ENCODE measurements around the gene ENC1. TPM values are rescaled to one million over a fixed set of nuclear protein-coding genes. Genes with fewer than 3 reads are reported as not detected.

ENC1 gene
- total and polyA plus RNA-seq, 2 experiments from 2014 or later: 14.6 to 15.3 TPM

- H3K79me2 ChIP-seq (ENCODE audit: insufficient read depth): no peaks in the 10 kb centered on the region
- H3K9ac ChIP-seq: no peak overlapping the region
- no peak overlapping the region for H3K4me2 ChIP-seq (ENCODE audit: unreplicated experiment)
- 0 out of 2 replicates have a peak, but pooled peaks cover 7% of the 10 kb centered on the region for H3K4me1 ChIP-seq (ENCODE audit: insufficient read depth)
- H3K4me3 ChIP-seq: no peak overlapping the region
- TF ChIP-seq EZH2 (IDR thresholded peaks at IDR 0.05; ENCODE audit: insufficient read depth, poor library complexity, severe bottlenecking) (no peak), EZH2phosphoT487 (IDR thresholded peaks at IDR 0.05; ENCODE audit: insufficient read depth, low read depth) (no peak)
- no peaks in the 10 kb centered on the region for H3K36me3 ChIP-seq (ENCODE audit: low read depth)
- H3K9me2 ChIP-seq (ENCODE audit: insufficient read depth): no peaks in the 10 kb centered on the region
- no peaks in the 10 kb centered on the region for H3K27me3 ChIP-seq (replicated peaks; ENCODE audit: insufficient read depth)
- no peaks in the 10 kb centered on the region for H4K20me1 ChIP-seq (ENCODE audit: insufficient read depth)
- 55 to 68% methylated on average over 4 of the region's 4 CpGs for WGBS, 2 experiments (ENCODE audit: low coverage in 1 of 2, low lambda C conversion rate in 2 of 2, missing lambda C conversion rate in 2 of 2)
- DNase-seq: peak; percentile 48
- in situ Hi-C loops (cut with MboI): loop anchor here (10.0 to 25.0 kb wide), 2 partner anchors 247 to 1080 kb away; no protein-coding TSS in a partner anchor
- no peaks in the 10 kb centered on the region for H3F3A ChIP-seq (ENCODE audit: insufficient read depth)
- H2AFZ ChIP-seq: no peak overlapping the region
- no peaks in the 10 kb centered on the region for H3K9me3 ChIP-seq (ENCODE audit: low read depth)
- no peak overlapping the region for H3K27ac ChIP-seq
Observed at GRCh38 chr5:74667396-74667795, 26.9 kb upstream of the ENC1 start.

DNA sequence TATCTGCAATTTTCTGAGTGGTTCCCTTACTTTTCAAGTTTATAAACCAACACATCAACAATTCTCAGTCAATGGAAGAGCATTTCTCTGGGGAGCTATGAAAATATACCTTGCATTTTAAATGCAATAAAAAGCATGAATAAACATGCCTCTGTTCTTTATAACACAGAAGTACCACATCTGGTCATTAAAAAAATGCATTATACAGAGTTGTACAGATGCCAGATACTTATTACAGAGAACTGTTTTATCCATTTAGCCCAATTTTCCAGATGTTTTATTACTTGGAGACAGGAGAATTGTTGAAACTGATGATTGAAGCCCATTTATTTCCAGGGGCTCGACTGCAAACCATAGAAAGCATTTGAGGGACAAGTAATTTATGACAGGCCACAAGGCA, 25.3 kb upstream of the ENC1 start:
- H3K36me3 ChIP-seq (ENCODE audit: low read depth): no peaks in the 10 kb centered on the region
- WGBS, 2 experiments (ENCODE audit: low coverage in 1 of 2, low lambda C conversion rate in 2 of 2, missing lambda C conversion rate in 2 of 2): 6 to 19% methylated on average over 1 of the region's 1 CpG
- no peaks in the 10 kb centered on the region for H3K27me3 ChIP-seq (replicated peaks; ENCODE audit: insufficient read depth)
- H3K79me2 ChIP-seq (ENCODE audit: insufficient read depth): no peaks in the 10 kb centered on the region
- TF ChIP-seq EZH2phosphoT487 (IDR thresholded peaks at IDR 0.05; ENCODE audit: insufficient read depth, low read depth): no peak
- H3K9me2 ChIP-seq (ENCODE audit: insufficient read depth): no peaks in the 10 kb centered on the region
- H3K4me1 ChIP-seq (ENCODE audit: insufficient read depth): 0 out of 2 replicates have a peak, but pooled peaks cover 7% of the 10 kb centered on the region
- H3K9ac ChIP-seq: no peak overlapping the region
- H3K9me3 ChIP-seq (ENCODE audit: low read depth): no peaks in the 10 kb centered on the region
- no peak overlapping the region for H3K4me3 ChIP-seq
- DNase-seq: no peak
- no peaks in the 10 kb centered on the region for H3F3A ChIP-seq (ENCODE audit: insufficient read depth)
- in situ Hi-C loops (cut with MboI): loop anchor here (10.0 to 25.0 kb wide), 2 partner anchors 249 to 1079 kb away; no protein-coding TSS in a partner anchor
- no peak overlapping the region for H3K4me2 ChIP-seq (ENCODE audit: unreplicated experiment)
- no peak overlapping the region for H2AFZ ChIP-seq
- no peaks in the 10 kb centered on the region for H4K20me1 ChIP-seq (ENCODE audit: insufficient read depth)
- no peak overlapping the region for H3K27ac ChIP-seq

GRCh38 chr5:74665273-74665672, 24.7 kb upstream of the ENC1 start:
- no peaks in the 10 kb centered on the region for H3K9me3 ChIP-seq (ENCODE audit: low read depth)
- no peak overlapping the region for H3K4me3 ChIP-seq
- no peaks in the 10 kb centered on the region for H3K36me3 ChIP-seq (ENCODE audit: low read depth)
- no peaks in the 10 kb centered on the region for H3K79me2 ChIP-seq (ENCODE audit: insufficient read depth)
- H3K9me2 ChIP-seq (ENCODE audit: insufficient read depth): no peaks in the 10 kb centered on the region
- TF ChIP-seq EZH2 (IDR thresholded peaks at IDR 0.05; ENCODE audit: insufficient read depth, poor library complexity, severe bottlenecking) (no peak), EZH2phosphoT487 (IDR thresholded peaks at IDR 0.05; ENCODE audit: insufficient read depth, low read depth) (no peak)
- no peak overlapping the region for H2AFZ ChIP-seq
- no peak overlapping the region for H3K9ac ChIP-seq
- DNase-seq: no peak
- WGBS, 2 experiments (ENCODE audit: low coverage in 1 of 2, low lambda C conversion rate in 2 of 2, missing lambda C conversion rate in 2 of 2): 6 to 9% methylated on average over 2 of the region's 2 CpGs
- no peak overlapping the region for H3K27ac ChIP-seq
- in situ Hi-C loops (cut with MboI): loop anchor here (10.0 to 25.0 kb wide), 2 partner anchors 250 to 1078 kb away; no protein-coding TSS in a partner anchor
- peaks cover 7% of the 10 kb centered on the region; the same call in 1 of the 2 replicates for H3K4me1 ChIP-seq (ENCODE audit: insufficient read depth)
- no peak overlapping the region for H3K4me2 ChIP-seq (ENCODE audit: unreplicated experiment)
- no peaks in the 10 kb centered on the region for H3F3A ChIP-seq (ENCODE audit: insufficient read depth)
- H3K27me3 ChIP-seq (replicated peaks; ENCODE audit: insufficient read depth): no peaks in the 10 kb centered on the region
- no peaks in the 10 kb centered on the region for H4K20me1 ChIP-seq (ENCODE audit: insufficient read depth)

DNA sequence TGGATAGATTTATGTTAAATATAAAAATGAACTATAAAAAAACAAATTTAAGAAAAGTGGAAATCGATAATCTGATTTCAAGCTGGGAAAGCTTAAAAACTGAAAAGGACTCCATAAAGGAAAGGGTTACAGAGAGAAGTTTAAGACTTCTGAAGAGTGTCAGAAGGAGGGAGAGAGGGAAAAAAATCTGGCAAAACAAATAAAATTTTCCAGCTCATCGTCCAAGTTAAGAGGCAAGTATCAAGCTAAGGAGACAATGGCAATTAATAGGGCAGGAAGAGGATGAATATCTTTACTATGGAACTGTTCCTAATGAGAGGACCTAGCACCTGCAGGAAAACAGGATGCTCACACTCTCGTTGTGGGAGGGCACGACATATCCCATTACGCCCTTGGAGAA, 24.0 kb upstream of the ENC1 start:
- Histone ChIP-seq H3F3A (ENCODE audit: insufficient read depth) (no peaks in the 10 kb centered on the region), H3K79me2 (ENCODE audit: insufficient read depth) (no peaks in the 10 kb centered on the region), H3K9ac (no peak overlapping the region), H3K9me2 (ENCODE audit: insufficient read depth) (no peaks in the 10 kb centered on the region), H2AFZ (no peak overlapping the region), H4K20me1 (ENCODE audit: insufficient read depth) (no peaks in the 10 kb centered on the region), H3K4me3 (no peak overlapping the region), H3K27ac (no peak overlapping the region), H3K4me1 (ENCODE audit: insufficient read depth) (peaks cover 7% of the 10 kb centered on the region; the same call in 1 of the 2 replicates), H3K36me3 (ENCODE audit: low read depth) (no peaks in the 10 kb centered on the region), H3K9me3 (ENCODE audit: low read depth) (no peaks in the 10 kb centered on the region), H3K4me2 (ENCODE audit: unreplicated experiment) (no peak overlapping the region), H3K27me3 (replicated peaks; ENCODE audit: insufficient read depth) (no peaks in the 10 kb centered on the region)
- no peak for DNase-seq
- in situ Hi-C loops (cut with MboI): loop anchor here (10.0 to 25.0 kb wide), 2 partner anchors 250 to 1077 kb away; no protein-coding TSS in a partner anchor
- WGBS, 2 experiments (ENCODE audit: low coverage in 1 of 2, low lambda C conversion rate in 2 of 2, missing lambda C conversion rate in 2 of 2): 39 to 51% methylated on average over 5 of the region's 5 CpGs
- TF ChIP-seq EZH2phosphoT487 (IDR thresholded peaks at IDR 0.05; ENCODE audit: insufficient read depth, low read depth): no peak
- no peak for TF ChIP-seq EZH2 (IDR thresholded peaks at IDR 0.05; ENCODE audit: insufficient read depth, poor library complexity, severe bottlenecking)
